PC-3 (cell line): Measurements from ENCODE around the gene LRRTM2. TPM values are rescaled to one million over a fixed set of nuclear protein-coding genes. Genes with fewer than 3 reads are reported as not detected.

Experiments used
- ATAC-seq: fragments of 200-7000 bp; cut with Tn5 transposase; 2 replicates; pipeline ENCODE4 v1.9.1; 2020; ENCODE audit warnings: mild to moderate bottlenecking, moderate library complexity
- BruUV-seq: library from RNA; stranded (reverse); fragments of 400-500 nt; replicated peaks from 2 replicates; lab custom pipeline; 2021; lab: Mats Ljungman, UMichigan
- CTCF ChIA-PET: fragments of 300-600 bp; sonication (Branson Sonifier 250); formaldehyde crosslinking; loops from one replicate; lab custom pipeline; 2022; ENCODE audit warnings: antibody characterized with exemption; lab: Charles Lee
- POLR2A ChIA-PET: fragments of 300-600 bp; sonication (Branson Sonifier 250); formaldehyde crosslinking; loops from one replicate; lab custom pipeline; 2022; ENCODE audit warnings: antibody characterized with exemption; ENCODE audit not compliant: unreplicated experiment; lab: Charles Lee
- DNase-seq: peaks from one replicate; pipeline ENCODE4 v3.0.0-alpha.2; 2015
- H2AFZ ChIP-seq: fragments of 300-600 bp; sonication (generic); 2 replicates; pipeline ENCODE4 v1.6.0; 2016; ENCODE audit warnings: antibody characterized with exemption, low read length
- H3F3A ChIP-seq: fragments of 300-600 bp; sonication (generic); one replicate; pipeline ENCODE4 v1.6.0; 2017; ENCODE audit warnings: antibody characterized with exemption, low read length, control low read depth, mild to moderate bottlenecking; ENCODE audit not compliant: unreplicated experiment
- H3K27ac ChIP-seq: fragments of 300-600 bp; sonication (generic); 2 replicates; pipeline ENCODE4 v1.5.1; 2016; ENCODE audit warnings: mild to moderate bottlenecking, low read length
- H3K27me3 ChIP-seq: fragments of 300-600 bp; sonication (generic); 2 replicates; pipeline ENCODE4 v1.6.1; 2016; ENCODE audit warnings: low read length, mixed read lengths
- H3K36me3 ChIP-seq: fragments of 300-600 bp; sonication (generic); 2 replicates; pipeline ENCODE4 v1.6.1; 2016; ENCODE audit warnings: low read depth, mixed run types, low read length, mixed read lengths
- H3K4me1 ChIP-seq: fragments of 300-600 bp; sonication (generic); 2 replicates; pipeline ENCODE4 v1.5.1; 2016; ENCODE audit warnings: low read length; ENCODE audit not compliant: insufficient read depth
- H3K4me2 ChIP-seq: fragments of 300-600 bp; sonication (generic); 2 replicates; pipeline ENCODE4 v1.6.0; 2016; ENCODE audit warnings: low read length
- H3K4me3 ChIP-seq: fragments of 300-600 bp; sonication (generic); 2 replicates; pipeline ENCODE4 v1.5.1; 2016; ENCODE audit warnings: mild to moderate bottlenecking, low read length, mixed read lengths
- H3K79me2 ChIP-seq: fragments of 300-600 bp; sonication (generic); 2 replicates; pipeline ENCODE4 v1.6.1; 2017; ENCODE audit warnings: low read length, mixed read lengths
- H3K9ac ChIP-seq: fragments of 300-600 bp; sonication (generic); 2 replicates; pipeline ENCODE4 v1.6.0; 2016; ENCODE audit warnings: mild to moderate bottlenecking, low read length
- H3K9me2 ChIP-seq: fragments of 300-600 bp; sonication (generic); replicated peaks from 2 replicates; pipeline ENCODE4 v1.6.1; 2016; ENCODE audit warnings: mixed run types, low read length, mixed read lengths
- H3K9me3 ChIP-seq: fragments of 300-600 bp; sonication (generic); 2 replicates; pipeline ENCODE4 v1.6.1; 2016; ENCODE audit warnings: low read length, mixed read lengths
- H4K20me1 ChIP-seq: fragments of 300-600 bp; sonication (generic); 2 replicates; pipeline ENCODE4 v1.6.1; 2016; ENCODE audit warnings: low read length, mixed read lengths
- EZH2 ChIP-seq: fragments of 300-600 bp; sonication (generic); IDR thresholded peaks from one replicate; pipeline ENCODE4 v1.6.1; 2017; ENCODE audit warnings: antibody characterized with exemption, mild to moderate bottlenecking, low read length; ENCODE audit not compliant: unreplicated experiment
- EZH2phosphoT487 ChIP-seq: fragments of 300-600 bp; sonication (generic); IDR thresholded peaks from 2 replicates; pipeline ENCODE4 v1.6.1; 2018; ENCODE audit warnings: mild to moderate bottlenecking, antibody characterized with exemption, low read length, borderline replicate concordance
- intact Hi-C: fragments of 100-400 bp; cut with micrococcal nuclease; formaldehyde crosslinking; loops from 2 replicates; pipeline ENCODE4 v1.9.0; 2023
- total RNA-seq: library from RNA; depleted of rRNA; stranded (reverse); fragments of >200 nt; gene quantifications from 2 replicates; pipeline ENCODE4 v1.2.3, GENCODE V29; 2014
- TF ChIP-seq, protein P1 (sequence below): fragments of 300-600 bp; sonication (generic); conservative IDR thresholded peaks from 2 replicates; pipeline ENCODE4 v1.5.1; 2017; ENCODE audit warnings: antibody characterized with exemption, low read depth, mild to moderate bottlenecking, low read length

LRRTM2 gene
- total RNA-seq, 1 experiment from 2014 or later, result not detected

DNA sequence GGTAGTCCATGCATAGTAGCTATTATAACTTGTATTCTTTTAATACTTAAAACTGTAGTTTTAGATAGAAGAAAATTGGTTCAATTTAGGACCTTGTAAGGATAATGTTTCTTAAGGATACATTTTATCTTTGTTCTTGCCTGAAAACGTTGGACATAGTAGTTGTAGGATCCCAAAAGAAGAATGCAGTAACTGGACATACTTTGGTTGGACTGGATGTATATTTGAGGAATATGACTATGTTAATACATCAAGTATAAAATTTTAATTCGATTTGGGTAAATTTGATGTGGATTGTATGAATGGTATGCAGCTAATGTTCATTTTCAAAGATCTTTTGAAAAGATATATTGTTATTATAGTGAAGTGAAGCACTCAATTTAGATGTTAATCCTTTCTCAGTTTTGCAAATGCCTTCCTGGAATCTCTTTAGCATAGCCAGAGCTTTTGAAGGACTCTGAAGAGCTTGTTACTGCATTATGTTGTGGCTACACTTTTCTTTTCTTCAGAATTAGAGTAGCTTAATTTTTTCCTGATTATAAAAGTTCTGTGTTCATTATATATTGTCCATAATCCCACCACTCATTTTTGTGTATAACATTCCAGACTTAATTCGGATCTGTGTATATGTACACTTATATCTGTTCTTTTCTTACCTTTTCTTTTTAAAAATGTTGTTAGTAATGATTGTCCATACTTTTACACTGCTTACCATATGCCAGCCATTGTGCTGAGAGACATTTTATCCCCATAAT is 41.2 kb downstream of the LRRTM2 start:
- Histone ChIP-seq H3K4me3 (no peak overlapping the region), H3K4me2 (no peak overlapping the region), H3F3A (no peaks in the 10 kb centered on the region), H4K20me1 (no peaks in the 10 kb centered on the region), H3K79me2 (no peaks in the 10 kb centered on the region), H3K4me1 (no peaks in the 10 kb centered on the region), H3K9me2 (no peaks in the 10 kb centered on the region), H3K27ac (no peak overlapping the region), H2AFZ (no peak overlapping the region), H3K9ac (no peak overlapping the region), H3K36me3 (no peaks in the 10 kb centered on the region), H3K9me3 (no peaks in the 10 kb centered on the region), H3K27me3 (no peaks in the 10 kb centered on the region)
- intact Hi-C loops, result no loop called here
- ChIA-PET CTCF (no interaction called here), POLR2A (no interaction called here)
- BruUV-seq, result no TSS peak
- ATAC-seq, result no peak
- TF ChIP-seq EZH2phosphoT487 (no peak), EZH2 (no peak)
- TF ChIP-seq, protein P1, sequence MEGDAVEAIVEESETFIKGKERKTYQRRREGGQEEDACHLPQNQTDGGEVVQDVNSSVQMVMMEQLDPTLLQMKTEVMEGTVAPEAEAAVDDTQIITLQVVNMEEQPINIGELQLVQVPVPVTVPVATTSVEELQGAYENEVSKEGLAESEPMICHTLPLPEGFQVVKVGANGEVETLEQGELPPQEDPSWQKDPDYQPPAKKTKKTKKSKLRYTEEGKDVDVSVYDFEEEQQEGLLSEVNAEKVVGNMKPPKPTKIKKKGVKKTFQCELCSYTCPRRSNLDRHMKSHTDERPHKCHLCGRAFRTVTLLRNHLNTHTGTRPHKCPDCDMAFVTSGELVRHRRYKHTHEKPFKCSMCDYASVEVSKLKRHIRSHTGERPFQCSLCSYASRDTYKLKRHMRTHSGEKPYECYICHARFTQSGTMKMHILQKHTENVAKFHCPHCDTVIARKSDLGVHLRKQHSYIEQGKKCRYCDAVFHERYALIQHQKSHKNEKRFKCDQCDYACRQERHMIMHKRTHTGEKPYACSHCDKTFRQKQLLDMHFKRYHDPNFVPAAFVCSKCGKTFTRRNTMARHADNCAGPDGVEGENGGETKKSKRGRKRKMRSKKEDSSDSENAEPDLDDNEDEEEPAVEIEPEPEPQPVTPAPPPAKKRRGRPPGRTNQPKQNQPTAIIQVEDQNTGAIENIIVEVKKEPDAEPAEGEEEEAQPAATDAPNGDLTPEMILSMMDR, result no peak
- no peak for DNase-seq

DNA sequence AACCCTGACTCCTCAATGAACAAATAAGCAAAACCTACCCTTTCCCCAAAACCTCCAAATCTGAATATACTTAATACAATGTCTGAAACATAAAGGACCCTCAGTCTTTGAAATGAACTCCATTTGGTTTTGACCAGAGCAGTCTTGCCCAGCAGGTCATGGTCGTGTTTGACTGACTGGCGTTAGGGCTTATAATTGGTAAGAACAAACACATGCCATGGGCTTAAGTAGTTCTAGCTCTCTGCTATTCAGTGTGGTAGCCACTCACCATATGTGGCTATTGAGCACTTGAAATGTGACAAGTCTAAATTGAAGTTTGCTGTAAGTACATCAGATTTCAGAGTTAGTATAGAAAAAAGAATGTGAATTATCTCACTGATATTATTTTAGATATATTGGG is 42.1 kb downstream of the LRRTM2 start:
- Histone ChIP-seq H3K4me3 (no peak overlapping the region), H3K9me3 (no peaks in the 10 kb centered on the region), H3K4me1 (no peaks in the 10 kb centered on the region), H3K27me3 (no peaks in the 10 kb centered on the region), H3K27ac (no peak overlapping the region), H3K9ac (no peak overlapping the region), H3K9me2 (no peaks in the 10 kb centered on the region), H3K36me3 (no peaks in the 10 kb centered on the region), H2AFZ (no peak overlapping the region), H3K4me2 (no peak overlapping the region), H3K79me2 (no peaks in the 10 kb centered on the region), H3F3A (no peaks in the 10 kb centered on the region), H4K20me1 (no peaks in the 10 kb centered on the region)
- DNase-seq, result no peak
- ChIA-PET CTCF (no interaction called here), POLR2A (no interaction called here)
- TF ChIP-seq EZH2phosphoT487, result no peak
- TF ChIP-seq, protein P1, result no peak
- no peak for TF ChIP-seq EZH2
- intact Hi-C loops, result no loop called here
- no peak for ATAC-seq
- no TSS peak for BruUV-seq

DNA sequence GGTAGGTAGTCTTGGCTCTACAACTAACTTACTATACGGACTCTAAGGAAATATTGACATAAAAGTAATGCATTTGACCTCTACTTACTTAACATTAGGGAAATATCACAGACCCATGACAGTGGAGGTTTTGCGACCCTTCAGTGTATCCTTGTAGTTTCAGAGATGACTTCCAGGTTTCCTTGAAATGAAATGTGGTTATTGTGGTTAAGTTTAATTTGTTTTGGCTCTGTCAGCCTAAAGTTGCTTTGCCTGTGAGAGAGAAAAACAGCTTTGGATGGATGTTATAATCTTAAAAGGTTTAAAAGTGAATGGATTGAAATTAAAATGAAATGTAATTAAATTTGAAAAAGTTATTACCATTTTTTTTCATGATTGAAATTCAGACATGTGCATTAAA is 42.9 kb downstream of the LRRTM2 start:
- no peak for DNase-seq
- intact Hi-C loops, result no loop called here
- no TSS peak for BruUV-seq
- H3K36me3 ChIP-seq, result no peaks in the 10 kb centered on the region
- no peaks in the 10 kb centered on the region for H3K27me3 ChIP-seq
- no peak overlapping the region for H3K4me3 ChIP-seq
- POLR2A ChIA-PET, result no interaction called here
- no peak overlapping the region for H3K27ac ChIP-seq
- TF ChIP-seq EZH2 (no peak), EZH2phosphoT487 (no peak)
- TF ChIP-seq, protein P1, result no peak
- H3K4me2 ChIP-seq, result no peak overlapping the region
- no peaks in the 10 kb centered on the region for H3F3A ChIP-seq
- CTCF ChIA-PET, result no interaction called here
- H3K9me3 ChIP-seq, result no peaks in the 10 kb centered on the region
- H3K4me1 ChIP-seq, result no peaks in the 10 kb centered on the region
- ATAC-seq, result no peak
- no peaks in the 10 kb centered on the region for H3K9me2 ChIP-seq
- no peaks in the 10 kb centered on the region for H3K79me2 ChIP-seq
- no peaks in the 10 kb centered on the region for H4K20me1 ChIP-seq
- no peak overlapping the region for H2AFZ ChIP-seq
- H3K9ac ChIP-seq, result no peak overlapping the region
